Mononuclear cell (primary cell): Measurements from ENCODE around the gene SUMF1. TPM values are rescaled to one million over a fixed set of nuclear protein-coding genes. Genes with fewer than 3 reads are reported as not detected.

Experiments
- H3K27me3 ChIP-seq: 2 replicates; pipeline ENCODE4 v1.6.0; 2011; ENCODE audit warnings: low read length, control low read depth; ENCODE audit not compliant: insufficient read depth
- H3K4me1 ChIP-seq: 2 replicates; pipeline ENCODE4 v1.5.1; 2011; ENCODE audit warnings: mild to moderate bottlenecking, low read length, control low read depth; ENCODE audit not compliant: insufficient read depth
- H3K4me3 ChIP-seq: 2 replicates; pipeline ENCODE4 v1.5.1; 2011; ENCODE audit warnings: mild to moderate bottlenecking, low read length, moderate library complexity
- H3K9me3 ChIP-seq: 2 replicates; pipeline ENCODE4 v1.5.1; 2011; ENCODE audit warnings: low read depth, mild to moderate bottlenecking, control low read depth, low read length
- total RNA-seq: library from RNA; depleted of rRNA; stranded (reverse); fragments of >200 nt; gene quantifications from one replicate; pipeline ENCODE4 v1.2.3, GENCODE V29; 2012

The SUMF1 gene
- total RNA-seq: 31.7 TPM

DNA sequence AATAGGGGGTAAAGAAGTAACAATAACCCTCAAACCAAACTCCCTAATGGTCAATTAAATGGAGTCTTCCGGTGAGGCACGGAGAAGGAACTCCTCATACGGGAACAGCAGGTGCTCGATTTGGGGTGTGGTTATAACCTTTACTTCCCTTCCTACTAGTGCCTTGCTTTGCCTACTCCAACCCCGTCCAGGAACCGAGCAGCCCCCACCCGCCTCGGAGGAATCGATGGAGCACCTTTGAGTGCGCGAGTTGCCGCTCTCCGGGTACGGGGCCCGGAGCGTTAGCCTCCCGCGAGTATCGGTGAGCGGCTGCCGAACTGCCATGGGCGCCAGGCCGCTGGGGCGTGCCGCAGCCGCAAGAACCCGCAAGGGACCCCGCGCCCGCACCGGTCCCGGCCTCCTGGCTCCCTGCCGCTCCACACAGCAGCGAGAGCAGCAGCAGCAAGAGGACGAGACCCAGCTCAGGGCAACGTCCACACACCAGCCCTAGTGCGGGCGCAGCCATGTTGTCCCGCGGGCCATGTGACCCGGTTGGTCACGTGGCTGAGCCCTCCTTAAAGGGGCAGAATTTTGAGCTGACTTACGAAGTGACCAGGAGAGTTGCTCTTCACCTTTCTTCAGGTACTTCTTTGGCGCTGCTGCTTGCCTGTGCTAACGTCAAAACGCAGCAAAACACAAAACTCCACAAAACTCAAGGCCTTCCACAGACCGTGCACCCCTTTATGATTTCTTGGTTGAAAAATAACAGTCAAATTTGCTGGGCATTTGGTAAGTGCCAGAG is at the start of gene SUMF1:
SUMF1 (minus strand) TSS at position 529 of the 781 bp plus-strand sequence; CDS start at position 505, 24 bp downstream.
- H3K9me3 ChIP-seq: no peaks in the 10 kb centered on the region
- H3K4me3 ChIP-seq: peak within 1 kb of the TSS; percentile 68
- no peaks in the 10 kb centered on the region for H3K27me3 ChIP-seq
- peaks cover 29% of the 10 kb centered on the region for H3K4me1 ChIP-seq

DNA sequence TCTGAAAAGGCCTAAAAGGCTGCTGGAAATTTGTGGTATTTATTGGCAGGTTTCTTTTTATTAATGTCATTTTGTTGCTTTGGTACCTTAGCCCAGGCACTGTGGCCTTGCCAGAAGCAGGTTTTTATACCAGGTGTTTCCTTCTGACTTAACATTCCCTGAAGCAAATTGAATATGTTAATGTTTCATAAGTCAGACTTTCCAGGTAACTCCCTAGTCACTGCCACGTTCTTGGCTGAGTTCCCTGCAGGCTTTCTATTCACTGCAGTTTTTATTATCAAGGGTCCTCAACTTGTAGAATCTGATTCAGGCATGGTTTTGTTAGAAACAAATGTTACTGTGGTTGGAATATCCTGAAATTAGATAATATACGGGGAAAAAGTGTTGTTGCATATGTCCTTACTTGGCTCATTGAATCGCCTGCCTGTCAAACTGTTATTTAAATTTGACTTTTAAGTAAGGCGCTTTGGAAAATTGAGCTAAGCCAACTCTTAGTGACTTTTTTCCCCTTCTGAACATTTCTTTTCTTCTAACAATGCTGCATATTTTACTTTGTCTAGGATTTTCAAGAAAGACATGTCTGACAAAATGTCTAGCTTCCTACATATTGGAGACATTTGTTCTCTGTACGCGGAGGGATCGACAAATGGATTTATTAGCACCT is 49.0 kb upstream of the SUMF1 start:
- H3K4me3 ChIP-seq: no peak overlapping the region
- H3K27me3 ChIP-seq: no peaks in the 10 kb centered on the region
- H3K9me3 ChIP-seq: no peaks in the 10 kb centered on the region
- peaks cover 43% of the 10 kb centered on the region for H3K4me1 ChIP-seq

DNA sequence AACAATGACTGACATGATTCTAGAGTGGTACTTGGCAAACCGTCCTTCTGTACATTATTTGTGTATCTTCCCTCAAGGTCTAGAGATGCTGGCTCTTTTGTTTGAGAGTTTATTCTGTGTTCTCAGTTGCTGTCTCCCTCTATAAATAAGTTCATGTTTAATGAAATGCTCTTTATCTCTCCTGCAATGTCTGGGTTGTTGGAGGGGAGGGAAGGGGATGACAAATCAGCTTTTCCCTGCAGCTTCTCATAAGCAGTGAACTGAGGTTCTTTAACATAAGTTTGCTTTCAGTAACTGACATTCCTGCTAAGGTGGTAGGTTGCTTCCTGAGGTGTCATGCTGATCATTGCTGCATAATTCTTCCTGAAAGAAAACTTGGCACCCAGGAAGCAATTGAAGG is 47.8 kb upstream of the SUMF1 start:
- H3K4me3 ChIP-seq: no peak overlapping the region
- peaks cover 32% of the 10 kb centered on the region for H3K4me1 ChIP-seq
- no peaks in the 10 kb centered on the region for H3K27me3 ChIP-seq
- no peaks in the 10 kb centered on the region for H3K9me3 ChIP-seq

DNA sequence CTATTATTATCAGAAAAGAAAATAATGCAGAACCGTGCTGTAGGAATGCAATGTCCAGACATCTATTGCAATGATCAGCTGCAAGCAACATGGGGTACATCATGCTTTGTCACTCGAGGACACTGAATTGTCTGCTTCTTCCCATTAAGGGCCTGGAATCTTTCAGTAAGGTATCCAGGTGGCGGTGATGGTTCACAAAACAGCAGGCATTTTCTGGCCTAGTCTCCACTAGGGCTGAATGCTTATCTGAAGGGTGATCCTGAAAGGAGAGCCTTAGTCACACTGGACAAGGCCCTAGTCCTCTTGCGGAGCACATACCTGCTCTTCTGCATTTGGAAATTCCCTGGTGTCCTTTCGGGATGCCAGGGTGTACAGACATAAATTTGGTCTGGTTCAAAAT is 47.3 kb upstream of the SUMF1 start:
- H3K4me3 ChIP-seq: no peak overlapping the region
- no peaks in the 10 kb centered on the region for H3K27me3 ChIP-seq
- H3K4me1 ChIP-seq: peaks cover 26% of the 10 kb centered on the region
- no peaks in the 10 kb centered on the region for H3K9me3 ChIP-seq

DNA sequence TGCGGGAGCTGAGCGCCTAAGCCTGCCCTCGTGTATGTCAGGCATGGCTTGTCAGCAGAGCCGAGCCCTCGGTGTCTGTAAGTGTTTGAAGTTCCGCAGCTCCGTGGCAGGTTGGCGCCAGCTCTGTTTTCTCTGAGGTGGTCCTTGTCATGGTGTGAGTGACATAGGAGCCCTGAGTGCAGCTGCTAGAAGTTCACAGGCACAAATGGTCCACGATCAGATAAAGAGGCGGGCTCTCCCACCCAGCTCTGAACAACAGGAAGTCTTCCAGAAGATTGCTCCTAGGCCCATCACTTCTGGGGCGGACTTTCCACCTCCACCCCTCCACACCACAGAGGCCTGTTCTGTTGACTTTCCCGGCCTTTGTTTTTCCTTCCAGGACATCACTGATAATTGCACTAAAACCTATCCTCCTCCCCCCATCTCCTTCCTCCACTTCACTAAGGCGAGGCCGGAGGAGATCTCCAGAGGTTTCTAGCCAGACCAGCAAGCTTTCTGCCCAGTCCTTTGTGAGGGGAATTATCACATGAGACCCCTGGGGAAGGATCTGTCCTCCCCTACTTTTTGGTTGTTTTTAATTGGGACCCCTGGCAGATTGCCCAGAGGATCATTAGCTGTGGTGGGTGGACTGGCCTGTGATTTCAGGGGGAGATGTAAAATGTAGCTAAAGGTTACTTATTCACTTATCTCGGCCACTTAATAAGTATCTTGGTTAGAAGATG is 46.0 kb upstream of the SUMF1 start:
- Histone ChIP-seq H3K4me1 (peaks cover 15% of the 10 kb centered on the region), H3K4me3 (no peak overlapping the region), H3K9me3 (no peaks in the 10 kb centered on the region), H3K27me3 (no peaks in the 10 kb centered on the region)

DNA sequence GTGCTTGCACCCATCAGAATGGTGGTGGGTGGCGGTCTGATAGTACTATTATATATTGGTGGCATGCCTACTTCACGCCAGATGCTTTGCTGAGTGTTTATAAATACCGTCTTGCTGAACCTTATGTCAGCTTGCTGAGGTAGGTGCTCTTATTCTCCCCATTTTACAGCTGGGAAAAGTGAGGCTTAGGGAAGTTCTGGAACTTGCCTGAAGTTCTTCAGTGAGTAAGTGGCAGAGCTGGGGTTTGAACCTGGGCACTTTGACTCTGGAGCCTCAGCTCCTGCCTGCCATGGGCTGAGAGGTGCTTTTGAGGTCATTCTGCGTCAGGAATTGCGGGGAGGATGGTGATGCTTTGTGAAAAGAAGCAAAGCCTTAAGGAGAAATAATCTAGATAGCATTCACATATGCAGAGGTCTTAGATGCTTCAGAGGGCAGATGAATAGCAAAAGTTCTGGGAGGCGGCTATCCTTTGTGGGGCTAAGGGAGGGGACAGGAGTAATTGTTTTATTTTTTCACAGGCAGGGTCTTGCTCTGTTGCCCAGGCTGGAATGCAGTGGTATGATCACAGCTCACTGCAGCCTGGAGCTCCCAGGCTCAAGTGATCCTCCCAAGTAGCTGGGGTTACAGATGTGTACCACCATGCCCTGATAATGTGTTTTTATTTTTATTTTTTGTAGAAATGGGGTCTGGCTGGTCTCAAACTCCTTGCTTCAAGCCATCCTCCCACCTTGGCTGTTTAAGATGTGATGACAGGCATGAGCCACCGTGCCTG is 44.6 kb upstream of the SUMF1 start:
- H3K4me1 ChIP-seq: peaks cover 15% of the 10 kb centered on the region

DNA sequence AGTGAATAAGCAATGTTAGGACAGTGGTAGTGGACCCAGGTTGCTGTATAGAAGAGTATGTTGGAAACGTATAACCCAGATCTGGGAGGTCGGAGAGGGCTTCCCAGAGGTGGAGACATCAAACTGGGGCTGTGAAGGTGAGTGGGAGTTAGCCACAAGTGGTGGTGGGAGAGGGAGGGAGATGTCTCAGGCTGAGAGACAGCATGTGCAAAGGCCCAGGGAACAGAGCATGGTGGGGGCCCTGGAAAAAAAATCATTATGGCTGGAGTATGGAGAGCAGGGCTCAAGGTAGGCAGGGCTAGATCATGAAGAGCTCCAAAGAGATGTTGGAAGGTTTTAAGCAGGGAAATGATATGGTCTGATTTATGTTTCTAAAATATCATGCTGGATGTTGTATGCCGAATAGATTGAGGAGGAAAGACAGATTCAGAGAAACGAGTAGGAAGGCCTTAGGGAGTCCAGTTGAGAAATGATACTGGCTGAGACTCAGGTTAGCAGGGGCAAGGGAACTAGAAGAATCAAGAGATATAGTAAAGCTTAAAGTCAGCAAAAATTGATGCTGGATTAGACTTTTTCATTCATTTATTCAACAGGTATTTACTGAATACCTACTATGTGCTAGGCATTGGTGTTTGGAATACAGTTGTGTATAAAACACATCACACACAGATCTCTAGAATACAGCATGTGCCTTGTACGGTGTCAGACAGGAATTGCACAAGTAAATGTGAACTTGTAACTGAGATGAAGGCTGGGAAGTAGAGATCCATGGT is 43.1 kb upstream of the SUMF1 start:
- peaks cover 30% of the 10 kb centered on the region for H3K4me1 ChIP-seq
- H3K27me3 ChIP-seq: no peaks in the 10 kb centered on the region
- H3K9me3 ChIP-seq: no peaks in the 10 kb centered on the region

More for the DNA sequence above, 44.6 kb upstream of the SUMF1 start:
- no peak overlapping the region for H3K4me3 ChIP-seq
- no peaks in the 10 kb centered on the region for H3K27me3 ChIP-seq
- no peaks in the 10 kb centered on the region for H3K9me3 ChIP-seq

DNA sequence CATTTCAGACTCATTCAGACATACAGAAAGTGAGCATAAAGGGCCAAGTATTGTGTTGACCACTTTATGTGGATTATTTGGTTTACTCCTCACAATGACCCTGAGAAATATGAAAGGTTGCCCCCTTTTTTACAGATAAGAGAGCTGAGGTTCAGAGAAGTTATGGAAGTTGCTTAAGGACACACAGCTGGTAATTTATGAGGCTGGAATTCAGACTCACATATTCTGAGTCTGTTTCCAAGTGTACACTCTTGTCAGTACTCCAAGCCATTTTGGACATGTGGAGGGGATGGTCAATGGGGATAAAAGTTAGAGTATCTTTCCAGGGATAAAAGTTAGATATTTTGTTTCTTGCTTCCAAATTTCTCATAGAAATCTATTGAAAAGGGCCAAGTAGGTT is 42.0 kb upstream of the SUMF1 start:
- Histone ChIP-seq H3K4me3 (no peak overlapping the region), H3K27me3 (no peaks in the 10 kb centered on the region), H3K4me1 (peaks cover 42% of the 10 kb centered on the region), H3K9me3 (no peaks in the 10 kb centered on the region)

More for the DNA sequence above, 43.1 kb upstream of the SUMF1 start:
- H3K4me3 ChIP-seq: no peak overlapping the region

DNA sequence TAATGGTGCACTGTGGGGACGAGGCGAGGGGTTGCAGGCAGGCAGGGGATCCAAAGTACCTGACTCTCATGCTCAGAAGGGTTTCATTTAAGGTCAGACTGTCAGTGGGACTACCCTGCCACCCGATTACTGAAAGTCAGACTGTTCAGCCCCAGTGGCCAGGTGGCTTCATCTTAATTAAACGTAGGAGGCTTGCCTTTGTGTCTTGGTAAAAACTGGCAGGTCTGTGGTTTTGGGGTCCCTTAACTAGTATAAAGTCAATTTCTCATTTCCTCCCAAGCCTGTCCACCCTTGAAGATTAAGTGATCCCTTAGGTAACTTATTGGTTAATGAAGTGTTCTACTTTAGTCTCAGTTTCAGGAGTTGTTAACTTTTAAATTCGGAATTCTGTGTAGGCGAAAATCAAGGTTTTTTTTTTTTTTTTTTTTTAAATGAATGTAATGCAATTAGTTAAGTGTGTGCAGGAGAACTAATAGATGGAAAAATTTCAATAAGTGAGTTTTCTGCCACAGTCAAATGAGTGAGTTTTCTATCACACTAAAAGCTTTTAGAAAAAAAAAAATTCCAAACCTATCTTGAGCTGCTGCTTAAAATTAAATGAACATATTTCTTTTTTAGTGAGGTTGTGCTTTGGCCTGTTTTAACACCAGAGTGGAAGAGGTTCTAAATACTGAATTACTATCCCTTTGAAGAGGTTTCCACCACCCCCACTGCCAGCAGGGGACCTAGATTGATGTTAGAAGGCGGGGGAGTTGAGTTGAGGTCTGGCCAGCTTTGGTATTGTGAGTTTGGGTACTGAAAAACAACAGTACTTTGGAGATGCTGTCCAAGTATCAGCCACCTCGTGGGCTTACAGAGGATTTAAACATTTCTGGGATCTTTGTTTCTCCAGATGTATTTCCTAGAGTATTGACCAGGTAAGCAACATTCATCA is 41.2 kb upstream of the SUMF1 start:
- Histone ChIP-seq H3K9me3 (no peaks in the 10 kb centered on the region), H3K27me3 (no peaks in the 10 kb centered on the region), H3K4me3 (no peak overlapping the region), H3K4me1 (peaks cover 49% of the 10 kb centered on the region)

DNA sequence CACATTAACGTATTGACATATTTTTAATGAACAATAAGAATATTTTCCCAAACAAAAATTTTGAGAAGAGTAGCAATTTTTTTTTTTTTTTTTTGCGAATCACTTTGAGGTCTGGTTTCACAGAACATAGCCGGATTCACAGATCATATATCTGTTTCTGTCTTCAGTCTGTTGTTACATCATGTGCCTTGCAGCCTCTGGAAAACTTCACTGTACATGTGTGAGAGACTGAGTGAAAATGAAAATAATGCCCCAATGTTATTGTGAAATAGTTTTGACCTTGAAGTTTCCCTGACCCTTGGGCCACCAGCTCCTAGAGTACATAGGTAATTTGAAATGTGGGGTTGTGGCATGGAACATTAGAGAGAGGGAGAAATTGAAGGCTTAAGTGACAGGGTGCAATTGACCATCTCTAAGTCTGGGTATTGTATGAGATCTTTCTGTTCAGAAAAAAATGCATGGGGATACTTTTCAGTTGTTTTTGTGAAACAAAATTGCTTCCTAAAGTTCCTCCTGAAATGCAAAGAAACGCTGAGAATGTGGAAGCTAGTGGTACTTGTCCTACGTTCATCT is 40.0 kb upstream of the SUMF1 start:
- H3K27me3 ChIP-seq: no peaks in the 10 kb centered on the region
- peaks cover 55% of the 10 kb centered on the region for H3K4me1 ChIP-seq
- no peak overlapping the region for H3K4me3 ChIP-seq
- no peaks in the 10 kb centered on the region for H3K9me3 ChIP-seq

DNA sequence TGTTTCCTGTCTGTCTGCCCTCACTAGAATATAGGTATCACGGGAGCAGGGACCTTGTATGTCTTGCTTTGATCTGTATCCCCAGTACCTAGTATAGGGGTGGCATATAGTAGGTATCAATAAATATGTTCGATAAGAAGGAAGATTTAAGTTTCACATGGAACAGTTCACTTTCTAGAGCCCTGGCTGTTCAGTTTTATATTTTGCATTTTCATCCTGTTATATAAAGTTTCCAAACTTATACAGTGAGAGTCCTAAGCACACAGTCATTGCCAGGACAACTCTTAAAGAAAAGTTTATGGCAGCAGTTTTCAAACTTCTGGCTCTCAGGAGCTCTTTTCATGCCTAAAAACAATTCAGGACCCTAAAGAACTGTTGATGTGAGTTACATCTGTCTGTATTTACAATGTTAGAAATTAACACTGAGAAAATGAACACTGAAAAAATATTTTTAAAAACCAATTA is 39.5 kb upstream of the SUMF1 start:
- Histone ChIP-seq H3K27me3 (no peaks in the 10 kb centered on the region), H3K4me3 (no peak overlapping the region)

DNA sequence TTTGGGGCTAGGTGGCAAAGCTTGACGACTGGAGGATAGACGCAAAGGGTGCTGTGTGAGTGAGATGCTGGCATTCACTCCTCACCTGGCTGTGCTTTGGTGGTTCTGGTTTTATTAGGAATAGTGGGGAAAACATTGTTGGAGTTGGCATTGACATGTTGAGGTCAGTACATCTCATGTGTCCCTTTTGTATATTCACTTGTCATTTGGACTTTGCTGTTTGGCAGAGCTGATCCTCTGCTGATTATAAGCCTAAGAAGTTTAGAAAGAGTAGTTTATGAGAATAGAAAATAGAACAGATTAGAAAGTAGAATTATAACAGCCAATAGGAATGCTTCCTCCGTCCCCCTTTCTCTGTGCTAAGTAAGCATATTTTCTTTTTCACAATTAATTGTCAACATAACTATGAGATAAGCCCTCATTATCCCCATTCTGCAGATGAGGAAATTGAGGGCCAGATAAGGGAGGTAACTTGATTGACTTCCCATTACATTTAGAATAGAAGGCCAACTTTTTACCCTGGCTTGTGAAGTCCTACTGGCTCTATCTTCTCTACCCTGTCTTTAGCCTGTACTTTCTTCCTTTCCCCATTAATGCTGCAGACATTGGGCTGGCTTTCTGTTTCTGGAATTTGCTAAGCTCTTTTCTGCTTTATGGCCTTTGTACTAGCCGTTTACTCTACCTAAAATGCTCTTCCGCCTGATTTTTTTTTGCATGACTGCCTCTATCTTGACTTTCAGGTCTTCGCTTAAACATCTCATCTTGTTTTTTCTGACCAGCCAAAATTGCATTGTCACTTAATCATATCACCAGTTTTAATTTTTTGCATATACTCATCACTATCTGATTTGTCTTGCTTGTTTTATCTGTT is 38.9 kb upstream of the SUMF1 start:
- Histone ChIP-seq H3K9me3 (no peaks in the 10 kb centered on the region), H3K4me1 (peaks cover 55% of the 10 kb centered on the region), H3K27me3 (no peaks in the 10 kb centered on the region), H3K4me3 (no peak overlapping the region)

More for the DNA sequence above, 39.5 kb upstream of the SUMF1 start:
- no peaks in the 10 kb centered on the region for H3K9me3 ChIP-seq
- peaks cover 55% of the 10 kb centered on the region for H3K4me1 ChIP-seq
